ENCODE data around the gene HOXD11. TPM values are rescaled to one million over a fixed set of nuclear protein-coding genes. Genes with fewer than 3 reads are reported as not detected.

Gene HOXD11
- total RNA-seq, 2 experiments from 2014 or later = not detected

GRCh38 chr2:176105078-176105729 is 1.9 kb upstream of the HOXD11 start:
- Mint-ChIP-seq H3K4me1 (peaks cover 30% of the 10 kb centered on the region), H3K4me3 (no peak overlapping the region), H3K27me3 (peaks cover 90% of the 10 kb centered on the region), H3K9me3 (peaks cover 6% of the 10 kb centered on the region), H3K36me3 (peaks cover 4% of the 10 kb centered on the region), H3K27ac (no peak overlapping the region)
- DNase-seq = no peak

DNA sequence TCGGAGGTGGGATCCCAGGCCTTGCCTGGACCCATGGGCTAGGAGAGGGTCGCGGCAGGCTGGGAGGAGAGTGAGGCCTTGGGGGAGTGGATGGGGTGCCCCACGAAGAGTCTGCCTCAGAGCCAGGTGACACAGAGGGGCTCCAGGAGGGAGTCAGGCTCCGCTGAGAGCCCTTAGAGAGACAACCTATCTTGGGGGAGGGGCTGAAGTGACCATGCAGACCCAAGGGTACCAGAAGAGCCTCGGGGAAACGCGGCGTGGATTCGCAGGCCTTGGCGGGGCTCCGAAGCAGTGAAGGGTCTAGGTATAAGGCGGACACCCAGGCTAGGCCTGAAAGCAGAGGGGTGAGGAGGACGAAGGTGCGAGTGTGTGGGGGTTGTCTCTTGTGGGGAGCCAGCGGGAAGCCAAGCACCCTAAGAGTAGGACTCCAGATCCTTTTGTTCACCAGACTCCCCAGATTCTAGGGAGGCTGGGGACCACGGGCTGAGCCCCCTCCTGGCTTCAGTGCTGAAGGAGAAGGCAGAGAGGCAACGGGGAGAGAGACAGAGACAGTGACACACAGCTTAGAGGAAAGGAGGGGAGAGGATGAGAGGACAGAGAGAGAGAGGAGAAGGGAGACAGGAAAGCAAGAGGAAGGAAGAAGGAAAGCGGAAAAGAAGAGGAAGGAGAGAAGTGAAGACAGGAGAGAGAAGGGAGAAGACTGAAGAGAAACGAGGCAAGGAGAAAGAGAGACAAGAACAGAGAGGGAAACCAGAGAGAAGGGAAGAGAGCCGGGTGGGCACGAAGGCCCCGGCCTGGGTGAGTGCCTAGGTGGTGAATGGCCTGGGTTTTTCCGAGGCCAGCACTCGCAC is 1.1 kb upstream of the HOXD11 start:
- H3K9me3 Mint-ChIP-seq = peaks cover 6% of the 10 kb centered on the region
- peaks cover 90% of the 10 kb centered on the region for H3K27me3 Mint-ChIP-seq
- DNase-seq = no peak
- peak overlapping the region; percentile 61 for H3K27ac Mint-ChIP-seq
- H3K4me3 Mint-ChIP-seq = peak overlapping the region; percentile 38
- peaks cover 30% of the 10 kb centered on the region for H3K4me1 Mint-ChIP-seq
- peaks cover 4% of the 10 kb centered on the region for H3K36me3 Mint-ChIP-seq

- Mint-ChIP-seq H3K36me3 (peaks cover 4% of the 10 kb centered on the region), H3K9me3 (peaks cover 9% of the 10 kb centered on the region), H3K4me1 (peaks cover 33% of the 10 kb centered on the region), H3K27me3 (peaks cover 90% of the 10 kb centered on the region), H3K27ac (no peak overlapping the region), H3K4me3 (no peak overlapping the region)
- DNase-seq = no peak
Observed at GRCh38 chr2:176107731-176108181, 676 bp downstream of the HOXD11 start.

DNA sequence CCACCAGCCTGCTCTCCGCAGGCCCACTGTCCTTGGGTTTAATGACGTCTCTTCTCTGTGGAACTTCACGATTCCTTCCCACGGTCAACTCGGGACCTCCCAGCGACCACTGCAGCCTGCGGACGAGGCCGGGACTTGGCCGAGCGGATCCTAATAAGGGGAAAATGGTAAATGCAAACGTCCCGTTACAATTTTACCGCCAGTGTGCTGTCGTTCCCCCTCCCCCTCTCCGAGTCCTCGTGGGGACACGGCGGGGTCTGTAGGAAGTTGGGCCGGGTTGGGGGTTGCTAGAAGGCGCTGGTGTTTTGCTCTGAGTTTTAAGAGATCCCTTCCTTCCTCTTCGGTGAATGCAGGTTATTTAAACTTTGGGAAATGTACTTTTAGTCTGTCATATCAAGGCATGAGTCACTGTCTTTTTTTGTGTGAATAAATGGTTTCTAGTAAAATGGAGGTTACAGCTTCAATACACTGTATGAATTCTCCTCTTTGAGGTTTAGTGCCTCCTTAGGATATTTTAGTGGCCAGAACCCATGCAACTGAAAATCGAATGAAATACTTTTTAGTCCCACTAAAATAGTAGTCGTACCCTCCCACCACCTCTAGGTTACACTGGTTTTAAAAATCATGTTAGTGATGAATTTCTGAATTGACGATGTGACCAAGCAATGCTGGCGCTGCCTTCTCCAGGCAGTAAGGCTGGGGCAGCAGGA is 2.3 kb downstream of the HOXD11 start:
- DNase-seq = no peak
- H3K4me3 Mint-ChIP-seq = no peak overlapping the region
- peak overlapping the region; percentile 9 for H3K27ac Mint-ChIP-seq

GRCh38 chr2:176109946-176110345 is 2.9 kb downstream of the HOXD11 start:
- Mint-ChIP-seq H3K27ac (no peak overlapping the region), H3K27me3 (peaks cover 90% of the 10 kb centered on the region), H3K36me3 (peaks cover 4% of the 10 kb centered on the region), H3K4me3 (no peak overlapping the region), H3K4me1 (peaks cover 23% of the 10 kb centered on the region), H3K9me3 (peaks cover 11% of the 10 kb centered on the region)
- DNase-seq = no peak

More for the DNA sequence above, 2.3 kb downstream of the HOXD11 start:
- H3K27me3 Mint-ChIP-seq = peaks cover 90% of the 10 kb centered on the region
- peaks cover 4% of the 10 kb centered on the region for H3K36me3 Mint-ChIP-seq
- peaks cover 29% of the 10 kb centered on the region for H3K4me1 Mint-ChIP-seq
- peaks cover 10% of the 10 kb centered on the region for H3K9me3 Mint-ChIP-seq

DNA sequence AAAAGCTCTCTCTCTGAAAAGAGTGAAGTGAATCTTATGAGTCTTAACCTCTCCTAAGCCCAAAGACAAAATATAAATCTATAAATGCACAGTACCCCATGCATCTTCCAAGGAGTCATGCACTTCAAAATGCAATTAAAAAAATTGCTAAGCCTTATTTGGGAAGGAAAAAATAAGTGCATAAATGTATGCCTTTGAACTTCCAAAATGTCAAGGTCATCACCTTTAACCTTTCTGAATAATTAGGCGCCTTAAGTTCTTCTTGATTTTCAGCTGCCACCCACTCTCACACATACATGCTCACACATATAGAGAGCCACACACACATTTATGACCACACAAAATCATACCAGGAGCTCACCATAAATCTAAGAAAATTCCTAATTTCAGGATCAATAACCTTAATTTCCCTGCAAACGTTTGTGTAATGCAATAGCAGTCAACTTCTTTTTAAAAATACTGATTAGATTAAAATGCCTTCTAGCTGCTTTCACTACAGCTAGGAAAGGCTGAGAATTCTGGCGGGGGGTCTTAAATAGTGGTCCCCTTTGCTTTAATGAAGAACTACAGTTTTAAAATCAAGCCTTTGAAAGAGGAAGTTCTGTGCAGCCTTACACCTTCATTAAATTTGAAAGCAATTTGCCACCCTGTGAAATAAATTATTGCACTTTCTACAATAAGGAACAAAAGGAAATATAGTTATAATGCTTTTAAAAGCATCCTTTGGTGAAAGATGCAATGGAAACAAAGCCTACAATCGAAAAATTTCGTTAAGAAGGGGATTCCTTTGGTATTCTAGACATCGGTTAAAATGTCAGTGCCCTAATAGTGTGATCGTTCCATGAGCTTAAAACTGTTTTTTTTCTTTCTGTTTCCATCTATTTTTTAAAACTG is 3.6 kb downstream of the HOXD11 start:
- Mint-ChIP-seq H3K9me3 (peaks cover 11% of the 10 kb centered on the region), H3K27ac (no peak overlapping the region), H3K4me3 (no peak overlapping the region), H3K36me3 (peaks cover 4% of the 10 kb centered on the region), H3K4me1 (peaks cover 18% of the 10 kb centered on the region), H3K27me3 (peaks cover 90% of the 10 kb centered on the region)
- no peak for DNase-seq

- Mint-ChIP-seq H3K36me3 (peaks cover 1% of the 10 kb centered on the region), H3K4me1 (peaks cover 15% of the 10 kb centered on the region), H3K27ac (no peak overlapping the region), H3K4me3 (no peak overlapping the region), H3K27me3 (peaks cover 90% of the 10 kb centered on the region), H3K9me3 (peaks cover 12% of the 10 kb centered on the region)
- DNase-seq = no peak
Observed at GRCh38 chr2:176111309-176111663, 4.2 kb downstream of the HOXD11 start.

DNA sequence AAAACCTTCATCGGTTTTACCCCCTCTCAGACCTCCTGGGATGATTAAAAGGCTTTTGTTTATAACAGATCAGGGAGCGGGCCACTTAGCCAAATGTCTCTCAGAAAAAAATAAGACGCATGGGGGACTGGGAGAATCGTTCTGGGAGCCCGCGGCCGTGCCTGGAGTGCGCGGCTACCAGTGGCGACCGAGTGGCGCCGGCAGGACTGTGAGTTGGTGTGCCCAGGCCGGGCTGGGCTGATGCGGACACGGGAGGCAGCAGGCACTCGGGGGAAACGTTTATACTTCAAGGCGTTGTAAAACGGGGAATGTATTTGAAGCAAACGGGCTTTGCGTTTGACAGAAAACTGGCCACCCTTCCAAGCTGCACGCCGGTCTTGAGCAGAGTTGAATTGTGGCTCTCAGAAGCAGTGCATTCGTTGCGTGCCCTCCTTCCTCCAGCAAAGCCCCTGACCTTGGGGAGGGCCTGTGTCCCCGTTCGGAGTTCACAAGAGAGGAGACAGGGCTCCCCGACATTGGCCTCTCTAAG is 4.8 kb downstream of the HOXD11 start:
- no peak overlapping the region for H3K27ac Mint-ChIP-seq
- peaks cover 3% of the 10 kb centered on the region for H3K36me3 Mint-ChIP-seq
- DNase-seq = no peak
- no peak overlapping the region for H3K4me3 Mint-ChIP-seq
- H3K4me1 Mint-ChIP-seq = peaks cover 13% of the 10 kb centered on the region
- peaks cover 93% of the 10 kb centered on the region for H3K27me3 Mint-ChIP-seq
- H3K9me3 Mint-ChIP-seq = peaks cover 15% of the 10 kb centered on the region

DNA sequence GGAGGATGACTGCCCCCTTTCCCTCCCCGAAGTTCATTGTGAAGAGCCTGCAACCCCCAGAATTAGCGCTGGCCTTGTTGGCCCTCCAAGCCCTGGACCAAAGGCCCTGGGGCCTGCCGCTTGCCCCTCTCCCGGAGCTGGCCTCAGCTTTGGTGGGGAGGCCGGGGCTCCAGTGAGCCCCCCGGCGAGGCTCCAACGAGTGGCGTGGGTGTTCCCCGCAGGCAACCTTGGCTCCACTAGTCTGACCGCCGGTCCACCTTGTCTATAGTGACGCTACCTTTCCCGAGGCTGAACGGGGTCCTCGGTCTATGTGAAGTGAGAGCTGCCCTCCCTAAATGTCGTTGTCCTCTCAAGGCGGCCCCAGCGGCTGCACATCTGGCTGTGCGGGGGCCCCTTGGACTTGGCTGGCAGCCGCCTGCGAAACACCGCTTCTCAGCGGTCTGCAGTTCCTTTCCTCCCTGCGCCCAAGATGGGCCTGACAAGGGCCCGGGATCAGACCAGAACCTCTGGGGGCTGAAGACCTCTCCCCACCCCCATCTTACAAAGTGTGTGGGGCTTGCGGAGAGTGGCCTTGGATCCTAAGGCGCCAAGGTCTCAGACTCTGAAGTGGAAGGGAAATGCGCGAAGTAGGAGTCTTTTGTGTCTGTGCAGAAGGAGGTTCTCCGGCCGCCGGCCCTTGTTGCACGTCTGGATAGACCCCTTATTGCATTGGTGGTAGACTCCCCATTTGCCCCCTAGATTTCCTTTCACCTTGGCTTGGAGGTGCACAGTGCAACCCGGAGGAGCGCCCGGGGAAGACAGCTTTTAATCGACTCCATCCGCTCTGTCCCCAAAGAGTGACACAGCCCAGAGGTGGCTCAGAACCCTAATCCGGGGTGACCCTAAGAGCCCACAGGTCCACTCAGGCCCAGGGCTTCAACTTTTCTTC is 5.6 kb downstream of the HOXD11 start:
- H3K4me1 Mint-ChIP-seq = peaks cover 11% of the 10 kb centered on the region
- DNase-seq = no peak
- peaks cover 15% of the 10 kb centered on the region for H3K9me3 Mint-ChIP-seq
- H3K27ac Mint-ChIP-seq = no peak overlapping the region
- peaks cover 4% of the 10 kb centered on the region for H3K36me3 Mint-ChIP-seq
- H3K4me3 Mint-ChIP-seq = no peak overlapping the region
- peaks cover 96% of the 10 kb centered on the region for H3K27me3 Mint-ChIP-seq

- Mint-ChIP-seq H3K9me3 (peaks cover 15% of the 10 kb centered on the region), H3K27me3 (peaks cover 100% of the 10 kb centered on the region), H3K27ac (no peak overlapping the region), H3K4me3 (no peak overlapping the region), H3K36me3 (peaks cover 6% of the 10 kb centered on the region), H3K4me1 (peaks cover 6% of the 10 kb centered on the region)
- no peak for DNase-seq
Observed at GRCh38 chr2:176114120-176114929, 7.2 kb downstream of the HOXD11 start.

DNA sequence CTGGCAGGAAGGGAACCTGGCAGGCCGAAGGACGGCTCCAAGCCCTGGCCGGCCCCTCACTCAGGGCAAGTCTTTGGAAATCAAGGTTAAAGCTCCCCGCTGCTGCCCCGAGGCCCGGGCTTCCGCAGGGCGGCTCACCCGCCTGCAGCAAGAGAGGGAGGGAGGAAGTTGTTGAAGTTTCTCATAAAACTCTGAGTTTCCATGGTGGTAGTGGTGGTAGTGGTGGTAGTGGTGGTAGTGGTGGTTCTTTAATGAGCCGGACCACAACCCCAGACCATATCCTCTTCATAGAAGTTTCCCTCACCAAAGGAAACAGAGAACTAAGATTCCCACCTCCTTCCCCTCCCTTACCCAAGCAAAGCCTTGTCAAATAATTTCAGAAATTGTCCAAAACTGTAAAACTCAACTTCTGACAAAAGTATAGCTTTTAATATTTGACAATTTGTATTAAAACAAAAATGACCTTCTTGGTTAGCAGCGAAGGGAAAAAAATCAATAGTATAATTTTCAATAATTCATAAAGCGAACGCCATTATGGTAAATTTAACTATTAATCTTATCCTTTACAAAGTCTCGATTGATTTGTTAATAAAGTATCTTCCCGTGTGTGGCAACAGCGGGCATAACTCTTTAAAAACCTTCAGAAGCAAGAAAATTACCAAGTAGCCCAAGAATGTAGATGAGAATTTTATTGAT is 8.0 kb downstream of the HOXD11 start:
- H3K27ac Mint-ChIP-seq = no peak overlapping the region
- H3K27me3 Mint-ChIP-seq = peaks cover 100% of the 10 kb centered on the region
- H3K4me3 Mint-ChIP-seq = no peak overlapping the region
- H3K4me1 Mint-ChIP-seq = peaks cover 6% of the 10 kb centered on the region
- no peak for DNase-seq
- H3K36me3 Mint-ChIP-seq = peaks cover 6% of the 10 kb centered on the region
- H3K9me3 Mint-ChIP-seq = peaks cover 13% of the 10 kb centered on the region

Data from activated naive CD8-positive, alpha-beta T cell treated with anti-CD3 and anti-CD28 coated beads for 36 hours (primary cell).